Measurements from ENCODE around the gene ZBTB7B. TPM values are rescaled to one million over a fixed set of nuclear protein-coding genes. Genes with fewer than 3 reads are reported as not detected.

Gene ZBTB7B
- polyA plus RNA-seq, 3 donors: 6.3 to 149 (median 9.6) TPM

DNA sequence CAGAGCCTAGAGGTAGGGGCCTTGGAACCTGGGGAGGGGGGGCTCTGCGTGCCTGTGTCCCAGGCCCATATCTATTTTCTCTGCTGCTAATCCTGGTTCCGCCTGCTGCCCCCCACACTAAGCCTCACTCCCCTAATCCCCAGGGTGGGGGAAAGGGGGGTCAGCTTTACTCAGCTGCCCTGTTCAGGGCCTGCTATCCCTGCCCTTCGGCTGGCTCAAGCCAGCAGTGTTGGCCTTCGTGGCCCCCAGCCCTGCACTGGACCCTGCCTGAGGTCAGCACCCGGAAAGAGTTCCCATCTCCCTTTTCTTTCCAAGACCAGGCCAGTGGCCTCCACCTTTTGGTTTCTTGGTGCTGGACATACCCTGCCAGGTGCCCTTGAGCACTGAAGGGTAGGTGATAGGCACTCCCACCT lies 8.4 kb downstream of the ZBTB7B start:
- peak overlapping the region; percentile 72 to 94 (median 89) for H3K27ac Mint-ChIP-seq
- peaks cover 100% of the 10 kb centered on the region for H3K79me2 ChIP-seq (ENCODE audit: insufficient read depth, low read length)
- peak overlapping the region; percentile 91 to 99 for H3K27ac ChIP-seq (ENCODE audit: low read depth in 1 of 2, low read length in 2 of 2)
- no peaks in the 10 kb centered on the region for H3K9me3 Mint-ChIP-seq
- H3K4me1 ChIP-seq (ENCODE audit: control insufficient read depth in 1 of 2, insufficient read depth in 2 of 2, low read length in 2 of 2): peaks cover 85 to 100% of the 10 kb centered on the region in 2 donors
- peaks cover 75% of the 10 kb centered on the region for H3K4me1 Mint-ChIP-seq
- peaks cover 24 to 33% of the 10 kb centered on the region in 2 donors for H3K36me3 ChIP-seq (replicated peaks in 1 of 2; ENCODE audit: control insufficient read depth in 1 of 2, insufficient read depth in 2 of 2, low read length in 2 of 2)
- no peaks in the 10 kb centered on the region for H3K27me3 Mint-ChIP-seq (ENCODE audit: low read depth in 3 of 3)
- 84% methylated on average over 2 of the region's 5 CpGs for WGBS (ENCODE audit: insufficient coverage)
- H3K4me3 Mint-ChIP-seq: peak overlapping the region; percentile 91 to 98
- no peaks in the 10 kb centered on the region for H3K27me3 ChIP-seq (ENCODE audit: control insufficient read depth in 2 of 2, insufficient read depth in 2 of 2, low read length in 2 of 2)
- H4K20me1 ChIP-seq (ENCODE audit: insufficient read depth, low read length): peaks cover 87% of the 10 kb centered on the region
- TF ChIP-seq, protein P1, sequence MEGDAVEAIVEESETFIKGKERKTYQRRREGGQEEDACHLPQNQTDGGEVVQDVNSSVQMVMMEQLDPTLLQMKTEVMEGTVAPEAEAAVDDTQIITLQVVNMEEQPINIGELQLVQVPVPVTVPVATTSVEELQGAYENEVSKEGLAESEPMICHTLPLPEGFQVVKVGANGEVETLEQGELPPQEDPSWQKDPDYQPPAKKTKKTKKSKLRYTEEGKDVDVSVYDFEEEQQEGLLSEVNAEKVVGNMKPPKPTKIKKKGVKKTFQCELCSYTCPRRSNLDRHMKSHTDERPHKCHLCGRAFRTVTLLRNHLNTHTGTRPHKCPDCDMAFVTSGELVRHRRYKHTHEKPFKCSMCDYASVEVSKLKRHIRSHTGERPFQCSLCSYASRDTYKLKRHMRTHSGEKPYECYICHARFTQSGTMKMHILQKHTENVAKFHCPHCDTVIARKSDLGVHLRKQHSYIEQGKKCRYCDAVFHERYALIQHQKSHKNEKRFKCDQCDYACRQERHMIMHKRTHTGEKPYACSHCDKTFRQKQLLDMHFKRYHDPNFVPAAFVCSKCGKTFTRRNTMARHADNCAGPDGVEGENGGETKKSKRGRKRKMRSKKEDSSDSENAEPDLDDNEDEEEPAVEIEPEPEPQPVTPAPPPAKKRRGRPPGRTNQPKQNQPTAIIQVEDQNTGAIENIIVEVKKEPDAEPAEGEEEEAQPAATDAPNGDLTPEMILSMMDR (IDR thresholded peaks at IDR 0.05): no peak
- no peak overlapping the region for H2AFZ ChIP-seq (ENCODE audit: insufficient read depth, low read depth, low read length, poor library complexity, severe bottlenecking)
- peak overlapping the region; percentile 100 for H3K4me2 ChIP-seq (replicated peaks; ENCODE audit: extremely low read depth, low read length, poor library complexity, severe bottlenecking)
- H3K36me3 Mint-ChIP-seq: peaks cover 26 to 50% of the 10 kb centered on the region in 2 donors
- intact Hi-C loops (cut with micrococcal nuclease): no loop called here
- DNase-seq: no peak
- H3K9ac ChIP-seq (ENCODE audit: insufficient read depth, low read length, poor library complexity, severe bottlenecking): peak overlapping the region; percentile 79
- peak overlapping the region in 2 of 3 experiments; percentile 93 to 100 for H3K4me3 ChIP-seq (replicated peaks in 1 of 3; ENCODE audit: low read depth in 2 of 3, low read length in 3 of 3)
- H3K9me3 ChIP-seq (replicated peaks in 1 of 2; ENCODE audit: control insufficient read depth in 1 of 2, insufficient read depth in 1 of 2, low read length in 2 of 2): no peaks in the 10 kb centered on the region

DNA sequence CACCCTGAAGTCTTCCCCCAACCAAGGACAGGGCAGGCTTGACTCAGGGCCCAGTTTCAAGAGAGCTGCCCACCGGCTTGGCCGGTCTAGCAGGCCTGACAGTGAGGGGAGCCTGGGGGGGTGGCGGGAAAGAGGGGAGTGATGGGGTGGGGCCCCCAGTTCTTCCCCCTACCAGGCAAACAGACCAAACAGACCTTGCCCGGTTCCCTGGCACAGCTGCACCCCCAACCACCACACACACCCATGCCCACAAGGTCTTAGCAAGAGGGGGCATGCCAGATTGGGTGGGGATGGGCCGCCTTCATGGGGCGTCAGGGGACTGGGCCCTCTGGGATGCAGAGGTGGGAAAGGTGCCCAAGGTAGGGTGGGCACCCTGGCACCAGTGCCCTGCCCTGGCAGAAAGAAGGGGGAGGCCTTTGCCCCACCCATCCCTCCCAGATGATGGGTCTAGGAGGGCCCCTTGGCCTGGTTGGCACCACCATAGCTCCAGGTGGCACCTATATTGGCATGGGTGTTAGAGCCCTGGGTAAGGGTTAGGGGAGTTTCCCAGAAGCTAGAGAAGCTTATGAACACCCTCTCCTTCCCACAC lies 8.9 kb downstream of the ZBTB7B start:
- peak overlapping the region; percentile 85 to 94 (median 92) for H3K27ac Mint-ChIP-seq
- Histone ChIP-seq H4K20me1 (ENCODE audit: insufficient read depth, low read length) (peaks cover 89% of the 10 kb centered on the region), H2AFZ (ENCODE audit: insufficient read depth, low read depth, low read length, poor library complexity, severe bottlenecking) (no peak overlapping the region), H3K9ac (ENCODE audit: insufficient read depth, low read length, poor library complexity, severe bottlenecking) (peak overlapping the region; percentile 79), H3K4me3 (replicated peaks in 1 of 3; ENCODE audit: low read depth in 2 of 3, low read length in 3 of 3) (peak overlapping the region in 2 of 3 experiments; percentile 93 to 100), H3K4me1 (ENCODE audit: control insufficient read depth in 1 of 2, insufficient read depth in 2 of 2, low read length in 2 of 2) (peaks cover 85 to 100% of the 10 kb centered on the region in 2 donors), H3K36me3 (replicated peaks in 1 of 2; ENCODE audit: control insufficient read depth in 1 of 2, insufficient read depth in 2 of 2, low read length in 2 of 2) (peaks cover 29 to 38% of the 10 kb centered on the region in 2 donors), H3K79me2 (ENCODE audit: insufficient read depth, low read length) (peaks cover 99% of the 10 kb centered on the region), H3K9me3 (replicated peaks in 1 of 2; ENCODE audit: control insufficient read depth in 1 of 2, insufficient read depth in 1 of 2, low read length in 2 of 2) (no peaks in the 10 kb centered on the region), H3K4me2 (replicated peaks; ENCODE audit: extremely low read depth, low read length, poor library complexity, severe bottlenecking) (peak overlapping the region; percentile 100), H3K27ac (ENCODE audit: low read depth in 1 of 2, low read length in 2 of 2) (peak overlapping the region; percentile 91 to 99), H3K27me3 (ENCODE audit: control insufficient read depth in 2 of 2, insufficient read depth in 2 of 2, low read length in 2 of 2) (no peaks in the 10 kb centered on the region)
- peaks cover 75% of the 10 kb centered on the region for H3K4me1 Mint-ChIP-seq
- no peak for DNase-seq
- peak overlapping the region; percentile 91 to 98 for H3K4me3 Mint-ChIP-seq
- H3K36me3 Mint-ChIP-seq: peaks cover 28 to 52% of the 10 kb centered on the region in 2 donors
- H3K9me3 Mint-ChIP-seq: no peaks in the 10 kb centered on the region
- intact Hi-C loops (cut with micrococcal nuclease): no loop called here
- H3K27me3 Mint-ChIP-seq (ENCODE audit: low read depth in 3 of 3): peaks cover 0 to under 1% (median 0%) of the 10 kb centered on the region in 3 donors
- no CpG with 5 or more reads among the region's 6 CpGs for WGBS (ENCODE audit: insufficient coverage)
- TF ChIP-seq, protein P1 (IDR thresholded peaks at IDR 0.05): no peak
